IMR-90 (cell line): ENCODE measurements around the gene WIPF1.

Experiments
- BHLHE40 ChIP-seq: fragments of 150-350 bp; IDR thresholded peaks from 2 replicates; pipeline ENCODE4 v1.6.1; 2016; ENCODE audit warnings: mild to moderate bottlenecking, low read depth, low read length
- CEBPB ChIP-seq: IDR thresholded peaks from 2 replicates; pipeline ENCODE4 v1.6.1; 2012; ENCODE audit warnings: low read depth, low read length, improper control_type of control experiment
- CHD1 ChIP-seq: IDR thresholded peaks from 2 replicates; pipeline ENCODE4 v1.6.1; 2012; ENCODE audit warnings: low read depth, low read length, improper control_type of control experiment
- CTCF ChIP-seq: conservative IDR thresholded peaks from 2 replicates; pipeline ENCODE4 v1.5.1; 2012; ENCODE audit warnings: mild to moderate bottlenecking, low read depth, low read length, improper control_type of control experiment
- ELK1 ChIP-seq: fragments of 150-350 bp; IDR thresholded peaks from 2 replicates; pipeline ENCODE4 v1.6.1; 2016; ENCODE audit warnings: low read depth, mild to moderate bottlenecking, low read length, moderate library complexity, borderline replicate concordance
- FOS ChIP-seq: fragments of 150-350 bp; IDR thresholded peaks from 2 replicates; pipeline ENCODE4 v1.6.1; 2016; ENCODE audit warnings: low read depth, low read length
- MAFK ChIP-seq: IDR thresholded peaks from 2 replicates; pipeline ENCODE4 v1.6.1; 2012; ENCODE audit warnings: low read depth, low read length, improper control_type of control experiment
- MAZ ChIP-seq: IDR thresholded peaks from 2 replicates; pipeline ENCODE4 v1.6.1; 2012; ENCODE audit warnings: low read depth, mild to moderate bottlenecking, low read length, improper control_type of control experiment, moderate library complexity, borderline replicate concordance
- MXI1 ChIP-seq: IDR thresholded peaks from 2 replicates; pipeline ENCODE4 v1.6.1; 2012; ENCODE audit warnings: low read depth, mild to moderate bottlenecking, low read length, moderate library complexity, borderline replicate concordance
- NFE2L2 ChIP-seq: fragments of 150-350 bp; IDR thresholded peaks from 2 replicates; pipeline ENCODE4 v1.6.1; 2016; ENCODE audit warnings: low read depth, mild to moderate bottlenecking, low read length
- POLR2A ChIP-seq: IDR thresholded peaks from 2 replicates; pipeline ENCODE4 v1.6.1; 2012; ENCODE audit warnings: mild to moderate bottlenecking, low read depth, low read length
- RAD21 ChIP-seq: IDR thresholded peaks from 2 replicates; pipeline ENCODE4 v1.6.1; 2012; ENCODE audit warnings: low read length, improper control_type of control experiment
- RCOR1 ChIP-seq: IDR thresholded peaks from 2 replicates; pipeline ENCODE4 v1.6.1; 2012; ENCODE audit warnings: mild to moderate bottlenecking, low read length, improper control_type of control experiment; ENCODE audit not compliant: insufficient replicate concordance
- SMC3 ChIP-seq: fragments of 150-350 bp; IDR thresholded peaks from 2 replicates; pipeline ENCODE4 v1.6.1; 2016; ENCODE audit warnings: low read depth, mild to moderate bottlenecking, antibody characterized with exemption, low read length, moderate library complexity

- no peak for TF ChIP-seq CTCF
- no peak for TF ChIP-seq POLR2A
- TF ChIP-seq RAD21: no peak
- no peak for TF ChIP-seq NFE2L2
- no peak for TF ChIP-seq SMC3
- TF ChIP-seq MXI1: no peak
- no peak for TF ChIP-seq RCOR1
- TF ChIP-seq MAFK: no peak
- no peak for TF ChIP-seq FOS
- TF ChIP-seq MAZ: no peak
- TF ChIP-seq CHD1: no peak
- TF ChIP-seq CEBPB: no peak
- TF ChIP-seq BHLHE40: no peak
- TF ChIP-seq ELK1: no peak
Observed at GRCh38 chr2:174544156-174544555, 53.4 kb downstream of the WIPF1 start.
